DMS79 (cell line): Measurements from ENCODE around the gene RIMBP2.
"Not testable (repeated sequence)": the region's sequence is repeated elsewhere in the genome, so short reads cannot be mapped to it uniquely, and the experiment has no call there.

Experiments
- DNase-seq: peaks from one replicate; lab custom pipeline; 2025; lab: John Stamatoyannopoulos, UW

Gene RIMBP2, protein sequence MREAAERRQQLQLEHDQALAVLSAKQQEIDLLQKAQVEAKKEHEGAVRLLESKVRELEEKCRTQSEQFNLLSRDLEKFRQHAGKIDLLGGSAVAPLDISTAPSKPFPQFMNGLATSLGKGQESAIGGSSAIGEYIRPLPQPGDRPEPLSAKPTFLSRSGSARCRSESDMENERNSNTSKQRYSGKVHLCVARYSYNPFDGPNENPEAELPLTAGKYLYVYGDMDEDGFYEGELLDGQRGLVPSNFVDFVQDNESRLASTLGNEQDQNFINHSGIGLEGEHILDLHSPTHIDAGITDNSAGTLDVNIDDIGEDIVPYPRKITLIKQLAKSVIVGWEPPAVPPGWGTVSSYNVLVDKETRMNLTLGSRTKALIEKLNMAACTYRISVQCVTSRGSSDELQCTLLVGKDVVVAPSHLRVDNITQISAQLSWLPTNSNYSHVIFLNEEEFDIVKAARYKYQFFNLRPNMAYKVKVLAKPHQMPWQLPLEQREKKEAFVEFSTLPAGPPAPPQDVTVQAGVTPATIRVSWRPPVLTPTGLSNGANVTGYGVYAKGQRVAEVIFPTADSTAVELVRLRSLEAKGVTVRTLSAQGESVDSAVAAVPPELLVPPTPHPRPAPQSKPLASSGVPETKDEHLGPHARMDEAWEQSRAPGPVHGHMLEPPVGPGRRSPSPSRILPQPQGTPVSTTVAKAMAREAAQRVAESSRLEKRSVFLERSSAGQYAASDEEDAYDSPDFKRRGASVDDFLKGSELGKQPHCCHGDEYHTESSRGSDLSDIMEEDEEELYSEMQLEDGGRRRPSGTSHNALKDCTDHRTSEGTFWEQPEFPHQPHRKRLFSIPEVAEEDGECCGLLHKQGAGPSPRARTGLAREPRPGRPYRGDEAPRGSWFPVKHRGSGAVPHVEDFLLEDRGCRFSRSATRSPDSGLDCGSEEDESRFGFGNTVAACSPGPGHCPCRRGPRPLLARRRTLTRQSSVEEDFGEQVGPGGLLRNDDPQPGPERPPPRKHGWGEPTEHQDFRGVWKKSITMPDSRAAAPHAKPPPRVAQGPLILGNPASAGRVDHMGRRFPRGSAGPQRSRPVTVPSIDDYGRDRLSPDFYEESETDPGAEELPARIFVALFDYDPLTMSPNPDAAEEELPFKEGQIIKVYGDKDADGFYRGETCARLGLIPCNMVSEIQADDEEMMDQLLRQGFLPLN (N-terminal part only)

DNA sequence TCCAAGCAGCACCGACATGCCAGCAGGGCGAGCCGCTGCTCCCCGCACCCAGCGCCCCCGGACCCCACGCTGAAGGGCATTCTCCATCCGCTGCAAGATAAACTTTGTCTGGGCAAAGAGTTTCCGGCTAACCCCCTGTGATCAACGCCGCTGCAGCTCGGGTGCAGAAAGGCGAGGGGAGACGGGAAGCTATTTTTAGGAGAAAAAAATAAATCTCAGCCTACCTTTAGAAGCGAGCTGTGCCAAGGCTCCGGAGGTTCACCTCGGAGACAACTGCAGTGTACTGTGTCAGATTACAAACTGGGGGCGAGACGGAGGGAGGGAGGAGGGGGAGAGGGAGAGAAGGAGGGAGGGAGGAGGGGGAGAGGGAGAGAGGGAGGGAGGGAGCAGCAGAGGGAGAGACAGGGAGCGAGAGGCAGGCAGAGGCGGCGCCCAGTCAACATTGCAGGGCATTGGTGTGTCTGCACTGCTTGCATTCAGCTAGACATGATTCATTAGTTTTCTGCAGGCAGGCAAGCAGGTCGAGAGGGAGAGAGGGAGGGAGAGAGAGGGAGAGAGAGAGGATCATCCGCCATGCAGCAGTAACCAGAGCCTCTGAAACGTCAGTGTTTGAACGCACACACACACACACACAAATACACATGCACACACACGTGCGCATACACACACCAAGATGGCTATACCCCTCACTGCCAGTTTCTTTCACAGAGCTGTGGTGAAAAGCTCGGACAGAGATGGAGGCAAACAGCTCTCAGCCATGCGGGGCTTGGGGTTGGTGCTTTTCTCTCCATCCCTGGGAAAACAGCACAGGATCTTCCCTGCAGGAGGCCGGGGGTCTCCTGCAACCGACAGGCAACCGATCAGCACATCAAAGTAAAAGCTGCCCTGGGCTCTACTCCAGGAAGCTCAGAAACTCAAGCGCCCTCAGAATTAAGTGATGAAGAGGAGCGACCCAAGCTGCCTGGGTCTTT is at the start of gene RIMBP2:
RIMBP2 (minus strand) TSS at position 302 of the 971 bp plus-strand sequence. CDS start 237,286 bp downstream, outside the sequence.
- DNase-seq, result peak; percentile 66

DNA sequence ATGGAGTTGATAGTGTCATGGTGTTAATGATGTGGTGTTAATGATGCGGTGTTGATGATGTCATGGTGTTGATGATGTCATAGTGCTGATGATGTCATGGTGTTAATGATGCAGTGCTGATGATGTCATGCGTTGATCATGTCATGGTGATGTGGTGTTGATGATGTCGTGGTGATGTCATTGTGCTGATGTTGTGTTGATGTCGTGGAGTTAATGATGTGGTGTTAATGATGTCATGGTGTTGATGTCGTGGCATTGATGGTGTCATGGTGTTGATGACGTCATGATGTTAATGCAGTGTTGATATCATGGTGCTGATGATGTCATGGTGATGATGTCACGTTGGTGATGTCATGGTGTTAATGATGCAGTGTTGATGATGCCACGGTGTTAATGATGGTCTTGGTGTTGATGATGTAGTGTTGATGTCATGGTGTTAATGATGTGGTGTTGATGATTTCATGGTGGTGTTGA is 49.1 kb upstream of the RIMBP2 start:
- DNase-seq, result no peak

DNA sequence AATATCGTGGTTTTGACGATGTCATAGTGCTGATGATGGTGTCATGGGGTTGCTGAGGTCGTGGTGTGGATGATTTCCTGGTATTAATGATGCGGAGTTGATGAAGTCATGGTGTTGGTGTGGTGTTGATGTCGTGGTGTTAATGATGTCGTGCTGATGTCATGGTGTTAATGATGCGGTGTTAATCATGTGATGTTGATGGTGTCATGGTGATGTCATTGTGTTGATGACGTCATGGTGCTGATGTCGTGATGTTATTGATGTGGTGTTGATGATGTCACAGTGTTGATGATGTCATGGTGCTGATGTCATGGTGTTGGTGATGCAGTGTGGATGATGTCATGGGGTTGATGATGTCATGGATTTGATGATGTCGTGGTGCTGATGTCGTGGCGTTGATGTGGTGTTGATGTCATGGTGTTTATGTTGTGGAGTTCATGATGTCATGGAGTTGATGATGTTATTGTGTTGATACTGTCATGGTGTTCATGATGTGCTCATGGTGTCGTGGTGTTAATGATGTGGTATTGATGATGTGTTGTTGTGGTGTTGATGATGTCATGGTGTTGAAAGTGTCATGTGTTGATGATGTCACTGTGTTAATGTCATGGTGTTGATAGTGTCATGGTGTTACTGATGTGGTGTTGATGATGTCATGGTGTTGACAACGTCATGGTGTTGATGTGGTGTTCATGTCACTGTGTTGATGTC is 48.5 kb upstream of the RIMBP2 start:
- no peak for DNase-seq

DNA sequence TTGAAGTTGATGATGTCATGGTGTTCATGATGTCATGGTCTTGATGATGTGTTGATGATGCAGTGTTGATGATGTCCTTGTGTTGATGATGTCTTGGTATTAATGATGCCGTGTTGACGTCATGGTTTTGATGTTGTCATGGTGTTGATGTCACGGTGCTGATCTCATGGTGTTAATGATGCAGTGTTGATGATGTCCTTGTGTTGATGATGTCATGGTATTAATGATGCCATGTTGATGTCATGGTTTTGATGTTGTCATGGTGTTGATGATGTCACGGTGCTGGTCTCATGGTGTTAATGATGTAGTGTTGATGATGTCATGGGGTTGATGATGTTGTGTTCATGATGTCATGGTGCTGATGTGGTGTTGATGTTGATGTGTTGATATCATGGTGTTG is 48.0 kb upstream of the RIMBP2 start:
- no peak for DNase-seq

DNA sequence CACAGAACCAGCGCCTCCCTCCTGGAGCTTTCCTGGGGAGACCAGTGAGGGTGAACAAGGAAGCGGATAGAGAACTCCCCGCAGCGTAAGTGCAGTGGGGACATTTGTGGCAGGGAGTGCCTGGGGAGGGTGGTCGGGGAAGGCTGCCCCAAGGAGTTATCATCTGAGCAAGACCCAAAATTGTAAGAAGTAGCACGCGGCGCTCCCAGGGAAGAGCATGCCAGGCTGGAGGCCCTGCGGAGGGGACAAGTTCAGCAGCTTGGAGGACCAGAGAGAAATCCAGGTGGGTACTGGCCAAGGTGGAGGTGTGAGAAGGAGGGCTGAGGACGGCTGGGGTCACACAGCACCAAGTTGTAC is 46.2 kb upstream of the RIMBP2 start:
- DNase-seq, result no peak

DNA sequence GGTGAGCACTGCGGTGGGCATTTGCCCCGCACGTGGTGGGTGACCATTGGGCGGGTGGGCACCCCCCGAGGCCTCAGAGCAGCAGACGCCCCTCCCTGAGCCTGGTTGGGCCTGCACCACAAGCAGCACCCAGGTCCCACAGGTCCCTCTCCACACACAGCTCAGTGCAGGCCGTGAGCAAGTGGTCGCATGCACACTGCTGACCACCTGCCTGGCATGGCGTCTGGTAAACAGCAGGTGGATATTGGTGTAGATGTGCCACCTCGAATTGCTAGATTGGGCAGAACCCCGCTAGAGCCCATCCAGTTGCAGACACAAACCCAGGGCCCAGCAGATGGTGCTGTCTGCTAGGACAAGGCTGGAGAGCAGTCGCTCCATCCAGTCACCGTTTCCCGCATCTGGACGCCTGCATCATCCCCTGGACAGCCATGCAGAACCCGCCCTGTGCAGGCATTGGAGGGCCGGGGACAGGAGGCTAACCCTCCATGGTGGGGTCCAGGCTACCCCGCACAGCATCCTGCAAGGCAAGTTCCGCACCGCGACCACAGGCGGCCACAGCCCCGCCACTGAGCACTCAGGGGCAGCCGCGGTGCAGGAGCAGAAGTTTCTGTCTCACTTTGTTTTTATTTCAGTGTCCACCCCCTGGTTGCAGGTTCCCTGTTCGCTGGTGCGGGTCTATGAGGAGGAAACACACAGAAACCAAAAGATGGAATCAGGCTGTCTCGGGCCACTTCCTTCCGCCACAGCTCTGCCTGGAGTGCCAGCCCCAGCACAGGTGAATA is 45.6 kb upstream of the RIMBP2 start:
- peak; percentile 15 for DNase-seq

DNA sequence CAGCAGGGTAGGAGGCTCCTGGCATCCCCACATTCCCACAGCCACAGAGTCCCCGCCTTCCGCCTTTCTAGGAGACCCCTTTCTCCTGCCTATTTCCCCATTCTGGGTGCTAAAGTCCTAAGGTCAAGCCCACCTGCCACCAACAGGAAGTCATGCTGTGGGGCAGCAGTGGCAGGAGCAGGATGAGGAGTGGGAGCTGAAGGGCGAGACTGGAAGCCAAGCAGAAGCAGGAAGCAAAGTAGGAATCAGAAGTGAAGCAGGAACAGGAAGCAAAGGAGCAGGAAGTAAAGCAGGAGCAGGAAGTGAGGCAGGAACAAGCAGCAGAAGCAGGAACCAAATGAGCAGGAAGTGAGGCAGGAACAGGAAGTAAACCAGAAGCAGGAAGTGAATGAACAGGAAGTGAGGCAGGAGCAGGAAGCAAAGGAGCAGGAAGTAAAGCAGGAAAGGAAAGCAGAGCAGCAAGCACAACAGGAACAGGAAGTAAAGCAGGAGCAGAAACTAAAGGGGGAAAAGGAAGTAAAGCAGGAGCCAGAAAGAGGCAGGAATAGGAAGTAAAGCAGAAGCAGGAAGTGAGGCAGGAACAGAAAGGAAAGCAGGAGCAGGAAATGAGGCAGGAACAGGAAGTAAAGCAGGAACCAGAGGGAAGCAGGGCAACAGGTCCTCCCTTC is 38.3 kb upstream of the RIMBP2 start:
- no peak for DNase-seq

DNA sequence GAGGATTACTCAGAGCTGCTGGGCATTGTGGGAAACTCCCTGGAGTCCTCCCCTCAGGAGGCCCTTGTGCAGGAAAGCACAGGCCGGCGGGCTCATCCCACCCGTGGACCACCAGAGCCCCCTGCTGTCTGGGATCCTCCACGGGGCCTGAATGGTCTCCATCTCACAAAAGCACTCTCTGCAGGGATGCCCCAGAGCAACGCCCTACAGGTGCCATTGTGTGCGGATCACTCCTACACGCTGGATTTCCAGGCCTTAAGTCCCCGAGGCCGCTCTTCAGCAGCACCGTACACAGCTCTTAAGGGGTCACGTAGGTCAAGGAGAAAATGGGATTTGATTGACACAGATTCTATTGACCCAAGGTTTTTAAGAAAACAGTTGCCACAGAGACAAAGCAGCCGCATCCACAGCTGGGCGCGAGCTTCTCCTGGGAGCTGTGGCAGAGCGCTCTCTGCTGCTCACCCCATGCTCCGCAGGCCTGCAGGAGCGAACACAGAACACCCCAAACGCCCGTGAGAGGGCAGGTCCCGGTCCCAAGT is 36.7 kb upstream of the RIMBP2 start:
- DNase-seq, result no peak

DNA sequence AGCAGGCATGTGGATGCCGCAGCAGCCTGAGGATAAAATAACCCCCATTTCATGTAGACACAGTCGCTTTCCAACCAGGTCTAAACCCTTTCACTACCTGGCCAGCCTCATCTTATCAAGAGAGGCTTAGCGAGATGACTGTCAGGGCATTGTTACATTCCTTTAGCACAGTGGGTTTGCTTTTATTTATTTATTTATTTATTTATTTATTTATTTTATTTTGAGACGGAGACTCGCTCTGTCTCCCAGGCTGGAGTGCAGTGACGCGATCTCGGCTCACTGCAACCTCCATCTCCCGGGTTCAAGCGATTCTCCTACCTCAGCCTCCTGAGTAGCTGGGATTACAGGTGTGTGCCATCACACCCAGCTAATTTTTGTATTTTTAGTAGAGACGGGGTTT is 35.9 kb upstream of the RIMBP2 start:
- DNase-seq, result not testable (repeated sequence)

DNA sequence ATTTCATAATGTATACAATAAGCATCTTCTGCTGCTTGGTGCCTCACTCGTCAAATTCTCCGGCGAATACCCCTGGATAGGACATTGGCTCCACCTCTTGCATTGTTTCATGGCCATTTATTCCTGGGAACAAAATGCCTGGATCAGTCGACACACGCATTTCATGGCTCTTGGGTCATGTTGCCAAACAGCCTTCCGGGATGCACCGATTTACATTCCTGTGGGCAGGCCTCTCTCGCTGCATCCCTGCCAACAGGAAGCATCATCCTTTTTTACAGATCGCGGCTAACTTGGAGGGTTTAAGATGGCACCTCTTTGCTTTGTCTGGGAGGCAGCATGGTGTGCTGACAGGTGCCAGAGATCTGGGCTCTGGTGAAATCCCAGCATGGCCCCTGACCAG is 32.7 kb upstream of the RIMBP2 start:
- DNase-seq, result no peak

DNA sequence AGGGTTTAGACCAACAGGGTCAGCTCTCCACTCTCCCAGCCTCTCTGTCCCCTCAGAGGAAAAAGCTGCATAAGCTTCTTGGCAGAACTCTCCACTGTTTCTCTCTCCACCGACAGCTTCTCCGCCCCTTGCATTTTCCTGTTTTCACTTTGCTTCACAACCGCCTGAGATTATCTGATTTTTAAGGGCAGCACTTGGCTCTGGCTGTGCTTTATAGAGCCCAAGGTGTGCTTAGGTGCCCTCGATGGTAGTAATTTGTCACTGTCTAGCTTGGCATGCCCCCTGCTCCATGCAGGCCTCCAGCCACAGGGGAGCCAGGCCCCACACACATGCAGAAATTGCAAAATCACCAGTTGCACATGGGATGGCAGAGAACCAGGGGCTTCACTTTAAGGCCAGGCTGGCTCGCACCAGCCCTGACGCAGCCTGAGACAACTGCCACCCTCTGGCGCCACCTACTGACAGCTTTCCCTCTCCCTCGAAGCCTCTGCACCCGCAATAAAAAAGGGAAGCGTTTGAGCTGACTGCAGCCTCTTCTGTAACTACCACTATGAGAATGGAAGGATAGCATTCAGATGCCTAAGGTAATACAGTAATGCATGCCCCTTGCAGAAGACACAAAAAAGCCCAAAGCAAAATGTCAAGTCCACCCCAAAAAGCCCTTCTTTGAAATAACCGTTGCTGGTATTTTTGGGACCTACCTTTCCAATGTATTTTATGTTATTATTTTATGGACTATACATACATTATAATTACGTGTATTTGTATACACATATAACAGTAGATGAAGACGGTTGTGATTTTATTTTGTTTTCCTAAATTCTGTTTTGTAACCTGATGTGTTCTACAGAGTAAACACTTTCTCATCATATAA is 32.0 kb upstream of the RIMBP2 start:
- peak; percentile 38 for DNase-seq

DNA sequence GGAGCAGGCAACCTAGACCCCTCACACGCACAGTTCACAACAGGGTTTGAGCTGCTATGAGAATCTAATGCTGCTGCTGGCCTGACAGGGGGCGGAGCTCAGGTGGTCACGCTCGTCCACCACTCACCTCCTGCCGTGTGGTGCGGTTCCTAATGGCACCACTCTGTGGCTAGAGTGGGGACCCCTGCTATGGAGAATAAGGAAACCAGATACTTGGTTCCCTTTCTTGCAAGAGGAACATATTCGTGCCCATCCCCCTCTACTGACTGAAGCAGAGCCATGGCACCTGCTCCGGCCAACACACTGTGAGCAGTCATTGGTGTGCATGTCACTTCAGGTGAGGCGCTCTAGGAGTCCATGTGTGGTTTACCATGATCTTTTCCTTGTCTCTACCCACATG is 30.4 kb upstream of the RIMBP2 start:
- DNase-seq, result no peak

DNA sequence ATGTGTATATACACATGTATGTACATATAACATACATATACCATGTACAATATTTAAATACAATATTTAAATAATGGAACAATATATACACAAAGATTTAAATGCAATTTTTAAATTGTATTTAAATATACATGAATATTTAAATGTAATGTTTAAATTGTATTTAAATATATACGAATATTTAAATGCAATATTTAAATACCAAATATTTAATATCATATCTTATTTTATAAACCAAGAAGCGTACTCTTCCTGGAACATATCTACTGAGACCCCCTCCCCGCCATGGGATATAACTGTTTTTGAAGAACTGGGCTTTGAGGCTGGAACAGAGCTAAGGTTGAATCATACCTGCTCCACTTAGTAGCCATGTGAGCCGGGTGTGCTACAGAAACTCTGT is 29.8 kb upstream of the RIMBP2 start:
- DNase-seq, result no peak

DNA sequence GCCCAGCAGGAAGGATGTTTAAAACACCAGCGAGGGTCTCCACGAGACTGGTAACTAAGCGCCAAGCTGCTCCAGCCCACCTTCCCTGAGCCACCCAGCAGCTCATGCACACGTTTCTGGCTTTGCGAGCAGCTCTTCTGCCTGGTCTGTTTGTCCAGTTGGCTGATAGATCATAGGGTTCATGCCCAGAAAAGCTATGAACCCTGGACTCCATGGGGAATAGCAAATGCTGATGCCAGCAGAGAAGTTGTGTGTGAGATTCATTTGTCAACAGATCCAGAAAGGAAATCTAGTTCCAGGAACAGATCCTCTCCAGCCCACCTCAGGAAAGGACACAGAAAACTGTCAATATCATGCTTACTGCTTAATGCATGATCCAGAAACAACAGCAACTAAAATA is 28.2 kb upstream of the RIMBP2 start:
- DNase-seq, result no peak

DNA sequence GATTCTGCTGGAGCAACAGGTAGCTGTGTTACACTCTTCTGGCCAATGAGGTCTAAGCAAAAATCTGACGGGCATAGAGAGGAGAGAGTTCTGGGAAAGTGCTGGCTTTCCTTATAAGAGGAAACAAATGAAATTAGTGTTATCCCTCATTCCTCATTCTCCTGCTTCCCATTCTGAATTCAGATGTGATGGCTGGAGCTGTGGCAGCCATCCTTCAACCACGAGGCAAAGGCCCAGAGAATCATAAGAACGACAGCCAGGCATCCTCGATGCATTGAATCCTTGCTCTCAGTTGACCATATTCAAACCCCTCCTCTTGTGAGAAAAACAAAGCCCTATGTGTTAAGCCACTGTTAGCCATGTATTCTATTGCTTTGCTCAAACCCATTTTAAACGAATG is 27.5 kb upstream of the RIMBP2 start:
- DNase-seq, result no peak

DNA sequence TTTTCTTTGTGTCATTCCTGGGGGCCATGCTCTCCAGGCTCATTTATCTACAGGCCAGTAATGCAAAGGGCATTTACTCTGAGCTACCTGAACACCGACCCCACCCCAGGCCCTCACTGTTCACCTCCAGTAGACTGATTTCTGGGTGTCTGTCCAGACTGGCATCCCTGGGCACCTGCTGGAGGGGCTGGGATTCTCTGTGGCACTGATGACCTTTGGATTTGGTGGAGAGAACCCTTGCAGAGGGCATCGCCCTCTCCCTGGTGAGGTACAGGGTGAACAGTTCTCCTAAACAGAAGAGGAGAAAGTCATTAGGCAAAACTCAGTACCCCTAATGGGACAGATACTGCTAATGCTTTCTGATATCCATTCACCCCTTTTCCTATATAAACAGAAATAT is 27.1 kb upstream of the RIMBP2 start:
- no peak for DNase-seq

DNA sequence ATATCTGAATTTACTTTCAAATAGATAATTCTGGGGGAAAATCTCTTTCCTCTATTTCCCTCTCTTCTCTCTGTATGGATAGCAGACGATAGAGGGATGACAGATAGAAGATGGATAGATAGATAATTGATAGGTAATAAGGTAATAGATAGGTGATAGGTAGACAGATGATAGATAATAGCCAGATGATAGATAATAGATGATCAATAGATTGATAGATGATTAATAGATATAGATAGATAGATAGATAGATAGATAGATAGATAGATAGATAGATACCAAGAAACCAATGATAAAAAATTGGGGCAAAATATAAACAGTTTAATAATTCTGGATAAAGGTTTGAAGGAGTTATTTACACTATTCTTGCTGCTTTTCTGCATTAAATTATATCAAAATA is 26.6 kb upstream of the RIMBP2 start:
- DNase-seq, result no peak

DNA sequence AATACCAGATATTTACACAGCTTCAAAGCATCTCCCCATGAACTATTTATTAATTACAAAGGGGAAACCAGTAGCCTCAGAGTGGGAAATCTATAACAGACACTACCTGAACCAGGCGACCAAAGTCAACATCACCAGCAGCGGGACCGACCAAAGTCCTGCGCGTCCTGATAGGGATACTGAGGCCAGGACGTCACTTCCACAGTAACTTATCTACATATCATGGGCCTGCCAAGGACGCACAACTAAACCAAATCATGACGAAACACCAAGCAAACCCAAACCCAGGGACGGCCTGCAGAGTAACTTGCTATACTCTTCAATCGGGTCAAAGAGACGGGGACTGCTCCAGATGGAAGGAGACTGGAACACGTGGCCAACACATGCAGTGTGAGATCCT is 26.0 kb upstream of the RIMBP2 start:
- no peak for DNase-seq
